GM12891 (cell line): ENCODE measurements around the gene FYB2.

ENCODE experiments used
- DNase-seq: peaks from one replicate; pipeline ENCODE4 v3.0.0; 2011; ENCODE audit warnings: low spot score; ENCODE audit not compliant: insufficient read length
- FAIRE-seq: peaks from 2 replicates; lab custom pipeline; 2011; peaks lifted over from hg19 to GRCh38; lab: Jason Lieb, UNC
- PAX5 ChIP-seq: IDR thresholded peaks from 2 replicates; pipeline ENCODE4 v1.6.1; 2011; ENCODE audit warnings: low read length, moderate library complexity, mild to moderate bottlenecking; ENCODE audit not compliant: insufficient read depth, severe bottlenecking
- POLR2A ChIP-seq: IDR thresholded peaks from 2 replicates; pipeline ENCODE4 v1.6.1; 2011; ENCODE audit warnings: low read depth, low read length, control low read depth
- POLR2AphosphoS5 ChIP-seq: IDR thresholded peaks from 2 replicates; pipeline ENCODE4 v1.6.1; 2011; ENCODE audit warnings: low read depth, low read length, control low read depth
- POU2F2 ChIP-seq: IDR thresholded peaks from 2 replicates; pipeline ENCODE4 v1.6.1; 2011; ENCODE audit warnings: low read depth, mild to moderate bottlenecking, control low read depth, low read length, moderate library complexity
- SPI1 ChIP-seq: IDR thresholded peaks from 2 replicates; pipeline ENCODE4 v1.6.1; 2011; ENCODE audit warnings: low read depth, low read length, control low read depth
- TAF1 ChIP-seq: IDR thresholded peaks from 2 replicates; pipeline ENCODE4 v1.6.1; 2011; ENCODE audit warnings: low read depth, low read length, control low read depth

FYB2 gene

DNA sequence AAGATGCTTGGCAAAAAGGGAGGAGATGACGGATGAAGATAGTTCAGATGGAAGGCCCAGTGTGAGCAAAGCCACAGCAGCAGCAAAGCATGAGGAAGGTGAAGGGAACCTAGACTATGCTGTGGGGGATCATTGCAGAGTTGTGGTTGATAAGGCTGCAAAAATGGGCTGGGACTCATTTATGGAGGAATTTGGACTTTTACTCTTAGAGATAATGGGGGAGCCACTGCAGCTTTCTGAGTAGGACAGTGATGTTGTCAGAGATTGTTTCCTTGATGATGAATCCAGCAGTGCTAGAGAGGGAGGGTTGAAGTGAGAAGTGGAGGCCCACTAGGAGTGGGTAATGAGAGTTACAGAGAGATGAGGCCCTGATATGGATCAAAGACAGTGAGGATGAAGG is 33.3 kb upstream of the FYB2 start:
- TF ChIP-seq TAF1 (no peak), POLR2A (no peak), SPI1 (no peak), PAX5 (no peak), POU2F2 (no peak), POLR2AphosphoS5 (no peak)
- DNase-seq = no peak
- no peak for FAIRE-seq

DNA sequence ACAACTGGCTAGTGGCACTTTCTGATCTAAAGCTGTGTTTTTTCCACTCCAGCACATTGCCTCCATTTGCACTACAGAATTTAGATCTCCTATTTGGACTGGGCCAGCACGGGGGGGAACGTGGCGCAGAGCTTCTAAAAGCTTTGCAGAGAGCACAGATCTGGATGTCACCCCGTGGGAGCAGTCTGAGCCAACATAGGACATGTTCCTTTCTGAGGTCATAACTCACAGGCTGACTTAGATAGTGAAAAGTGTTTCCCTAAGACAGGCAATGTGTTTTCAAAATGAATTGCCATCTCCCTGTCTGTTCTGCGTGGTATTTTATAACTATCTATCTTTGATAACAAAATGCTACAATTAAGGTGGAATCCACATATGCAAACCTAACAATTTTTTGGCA is 31.7 kb upstream of the FYB2 start:
- FAIRE-seq (no peak), DNase-seq (no peak)
- no peak for TF ChIP-seq POLR2A
- TF ChIP-seq TAF1 = no peak
- no peak for TF ChIP-seq SPI1
- TF ChIP-seq POU2F2 = no peak
- no peak for TF ChIP-seq PAX5
- TF ChIP-seq POLR2AphosphoS5 = no peak

DNA sequence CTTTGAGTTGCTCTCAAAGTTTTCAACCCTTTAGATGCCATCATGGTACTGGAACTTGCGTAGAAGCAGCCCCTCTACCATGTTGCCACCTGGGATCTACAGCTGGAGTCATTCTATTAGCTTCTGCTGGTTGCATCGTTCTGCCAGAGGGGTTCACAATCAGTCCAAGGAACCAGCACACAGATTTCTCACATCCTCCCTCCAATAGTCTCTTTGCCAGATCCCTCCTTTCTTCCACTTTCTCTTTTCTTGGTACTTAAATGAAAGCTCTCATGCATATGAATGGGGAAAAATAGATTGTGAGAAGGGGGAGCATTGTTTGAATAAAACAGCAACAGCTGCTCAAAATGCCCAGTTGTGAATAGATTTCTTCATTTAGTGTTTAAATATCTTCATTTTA is 31.2 kb upstream of the FYB2 start:
- no peak for FAIRE-seq
- TF ChIP-seq POLR2A (no peak), PAX5 (no peak), SPI1 (no peak), POU2F2 (no peak), TAF1 (no peak), POLR2AphosphoS5 (no peak)
- DNase-seq = no peak

DNA sequence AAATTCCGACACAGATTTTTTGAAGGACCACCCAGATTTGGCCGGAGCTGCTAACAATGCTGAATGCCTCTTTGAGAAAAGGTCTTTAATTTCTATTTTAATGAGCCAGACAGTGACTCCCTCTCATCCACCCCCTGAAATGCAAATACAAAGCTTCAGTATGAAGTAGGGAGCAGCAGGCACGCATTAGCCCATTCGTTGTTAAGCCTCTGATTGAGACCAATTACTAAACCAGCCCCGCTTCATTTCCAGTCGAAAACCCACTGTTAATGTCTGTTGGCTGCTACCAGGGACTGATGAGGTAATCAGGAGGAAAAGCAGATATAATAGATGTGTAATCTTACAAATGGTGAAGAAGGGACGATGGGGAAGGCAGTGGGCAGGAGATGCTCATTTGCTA is 30.5 kb upstream of the FYB2 start:
- DNase-seq (no peak), FAIRE-seq (no peak)
- no peak for TF ChIP-seq PAX5
- no peak for TF ChIP-seq TAF1
- no peak for TF ChIP-seq POLR2A
- no peak for TF ChIP-seq SPI1
- no peak for TF ChIP-seq POLR2AphosphoS5
- TF ChIP-seq POU2F2 = no peak

DNA sequence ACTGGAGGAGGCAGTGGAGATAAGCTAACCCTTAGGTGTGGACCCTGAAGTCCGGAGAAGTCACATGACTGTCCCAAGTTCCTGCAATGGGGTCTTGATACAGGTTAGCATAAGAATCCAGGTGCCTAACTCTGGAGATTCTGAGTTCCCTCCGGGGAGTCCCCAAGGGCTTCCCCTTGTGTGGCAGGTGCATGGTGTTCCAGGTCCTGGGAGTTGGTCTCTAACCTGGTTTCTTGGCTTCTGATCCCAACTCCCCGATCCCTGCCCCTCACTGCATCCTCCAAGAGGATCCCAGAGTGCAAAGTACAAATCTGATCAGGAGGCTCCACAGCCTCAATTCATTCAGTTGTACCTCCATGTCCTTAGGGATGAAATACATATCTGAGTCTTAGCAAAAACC is 26.1 kb upstream of the FYB2 start:
- FAIRE-seq (no peak), DNase-seq (no peak)
- TF ChIP-seq PAX5 (no peak), SPI1 (no peak), POLR2AphosphoS5 (no peak), TAF1 (no peak), POLR2A (no peak), POU2F2 (no peak)

DNA sequence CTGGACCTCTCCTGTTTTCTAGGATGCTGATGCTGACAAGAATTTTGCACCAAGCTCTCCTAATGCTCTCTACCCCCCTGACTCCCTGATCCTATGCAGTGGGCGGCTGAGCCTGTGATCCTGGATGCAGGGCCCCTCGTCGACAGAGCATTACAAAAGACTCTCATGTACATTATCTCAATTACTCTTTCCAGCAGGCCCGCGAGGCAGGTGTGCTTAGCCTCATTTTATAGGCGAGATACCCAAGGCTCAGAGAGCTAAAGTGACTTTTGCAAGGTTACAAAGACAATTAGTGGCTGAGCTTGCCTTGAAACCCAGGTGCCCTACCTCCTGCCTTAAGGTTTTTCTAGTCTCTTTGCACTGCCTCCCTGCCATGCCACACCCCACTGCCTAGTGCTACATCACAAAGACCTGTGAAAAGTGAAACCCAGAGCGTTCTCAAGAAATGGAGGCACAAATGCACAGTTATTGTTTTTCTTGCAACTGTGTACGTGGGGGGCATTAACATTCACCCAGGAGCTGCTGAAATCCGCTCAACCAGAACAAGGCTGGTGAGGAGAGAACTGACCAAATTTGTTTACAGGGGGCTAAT is 25.4 kb upstream of the FYB2 start:
- no peak for FAIRE-seq

DNA sequence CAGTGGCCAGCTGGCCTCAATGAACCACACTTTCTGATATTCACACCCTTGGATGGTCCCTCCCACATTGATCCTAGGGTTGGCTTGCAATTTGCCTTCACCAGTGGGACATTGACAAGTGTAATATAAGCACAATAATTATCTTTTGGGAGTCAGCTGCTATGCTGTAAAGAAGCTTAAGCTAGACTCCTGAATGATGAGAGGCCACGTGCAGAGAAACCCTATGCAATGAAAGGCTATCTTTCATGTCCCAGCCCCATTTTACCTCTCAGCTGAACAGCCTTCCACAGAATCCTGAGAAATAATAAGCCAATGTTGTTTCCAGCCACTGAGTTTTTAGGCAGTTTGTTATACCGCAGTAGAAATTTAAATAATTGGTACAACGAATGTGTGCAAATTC is 24.3 kb upstream of the FYB2 start:
- no peak for DNase-seq
- FAIRE-seq = no peak
- TF ChIP-seq SPI1 = no peak

More for the DNA sequence above, 25.4 kb upstream of the FYB2 start:
- no peak for TF ChIP-seq SPI1
- TF ChIP-seq POU2F2 = no peak
- TF ChIP-seq POLR2AphosphoS5 = no peak
- TF ChIP-seq TAF1 = no peak
- TF ChIP-seq PAX5 = no peak
- no peak for TF ChIP-seq POLR2A
- DNase-seq = no peak

DNA sequence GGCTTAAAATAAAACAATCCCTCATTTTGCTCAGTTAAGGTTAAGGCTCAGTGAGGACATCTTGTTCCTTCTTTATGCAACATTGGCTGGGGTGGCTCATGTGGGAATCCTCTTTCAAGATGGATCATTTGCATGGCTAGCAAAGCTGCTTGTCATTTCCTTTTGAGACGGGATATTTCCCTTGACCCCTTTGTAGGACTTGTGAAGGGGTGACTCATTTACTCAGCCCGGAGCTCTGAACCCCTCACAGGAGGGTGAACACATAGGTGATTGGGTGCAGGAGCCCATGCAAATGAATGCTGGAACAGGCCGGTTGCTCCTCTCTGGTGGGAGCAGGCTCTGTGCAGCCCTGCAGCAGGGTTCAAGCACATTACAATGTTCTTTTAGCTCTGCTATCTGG is 19.6 kb upstream of the FYB2 start:
- TF ChIP-seq POLR2A = no peak
- no peak for TF ChIP-seq POLR2AphosphoS5
- TF ChIP-seq POU2F2 = no peak
- no peak for TF ChIP-seq TAF1
- no peak for TF ChIP-seq SPI1
- TF ChIP-seq PAX5 = no peak
- no peak for DNase-seq
- no peak for FAIRE-seq

DNA sequence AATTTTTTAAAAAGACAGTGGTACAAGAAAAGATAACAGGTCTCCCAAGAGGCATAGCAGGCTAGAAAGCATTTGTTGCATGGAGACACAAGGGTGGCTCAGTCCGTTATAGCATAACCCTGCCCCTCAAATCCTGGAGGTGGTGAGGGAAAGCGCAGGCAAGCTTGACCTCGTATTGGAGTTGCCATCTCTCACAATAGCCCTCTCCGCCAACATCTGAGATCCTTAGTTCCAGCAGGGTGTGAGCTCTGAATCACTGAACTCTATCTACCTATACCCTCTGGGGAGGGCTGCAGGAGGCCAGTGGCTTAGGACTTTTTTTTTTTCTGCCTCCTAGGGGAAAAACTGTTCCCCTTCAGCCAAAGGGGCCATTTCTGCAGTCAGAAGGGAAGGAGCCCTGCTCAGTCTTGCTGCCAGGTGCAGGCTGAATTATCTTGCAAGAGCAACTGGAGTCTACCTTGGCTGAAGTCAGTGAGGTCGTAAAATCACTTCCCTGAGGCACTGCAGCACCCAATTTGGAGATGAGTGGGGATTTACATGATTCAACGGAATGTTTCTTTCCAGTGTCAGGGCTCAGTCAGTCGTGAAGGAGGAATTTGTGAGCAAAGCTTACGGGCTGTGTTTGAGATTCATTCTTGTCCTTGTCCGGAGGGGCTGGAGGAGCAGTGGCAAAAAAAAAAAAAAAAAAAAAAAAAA is 18.2 kb upstream of the FYB2 start:
- DNase-seq (no peak), FAIRE-seq (no peak)
- TF ChIP-seq PAX5 = no peak
- TF ChIP-seq TAF1 = no peak

DNA sequence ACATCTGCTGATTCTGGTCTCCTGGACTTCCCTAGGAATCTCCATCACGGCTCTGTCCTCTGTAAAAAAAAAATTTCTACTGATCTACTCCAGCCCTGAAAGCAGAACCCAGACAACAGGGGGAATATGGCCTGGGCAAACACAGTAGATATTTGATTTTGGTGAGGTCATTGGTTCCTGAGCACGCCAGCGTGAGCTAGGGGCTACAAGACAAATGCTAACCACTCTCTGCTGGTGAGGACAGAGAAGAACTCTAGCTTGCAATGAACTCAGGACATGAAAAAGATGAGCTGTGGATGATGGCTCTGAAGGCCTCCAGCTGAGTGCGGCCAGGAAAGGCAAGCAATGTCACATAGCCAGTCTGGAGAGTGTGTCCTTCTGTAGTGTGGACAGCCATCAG is 17.2 kb upstream of the FYB2 start:
- FAIRE-seq (no peak), DNase-seq (no peak)
- TF ChIP-seq PAX5 (no peak), POLR2A (no peak), TAF1 (no peak), SPI1 (no peak), POU2F2 (no peak), POLR2AphosphoS5 (no peak)
